Sigmoid colon (tissue), 4 donors: ENCODE measurements around the gene NEDD9.

Experiments used
- CTCF ChIP-seq, 4 experiments: fragments of 450-650 bp in 3 of 4; fragments of 200-600 bp in 1 of 4; IDR thresholded peaks; one replicate each; pipeline ENCODE4 v1.5.1; 2016 to 2019; ENCODE audit warnings: antibody characterized with exemption in 4 of 4, mild to moderate bottlenecking in 3 of 4, moderate library complexity in 2 of 4
- POLR2A ChIP-seq, 2 donors: fragments of 450-650 bp; IDR thresholded peaks; one replicate each; pipeline ENCODE4 v1.6.1; 2016; ENCODE audit warnings: antibody characterized with exemption in 2 of 2, mild to moderate bottlenecking in 2 of 2, moderate library complexity in 2 of 2
- POLR2AphosphoS5 ChIP-seq, 4 donors: sonication (generic); formaldehyde crosslinking; IDR thresholded peaks; one replicate each; pipeline ENCODE4 v1.6.1; 2017; ENCODE audit warnings: antibody characterized with exemption in 4 of 4

DNA sequence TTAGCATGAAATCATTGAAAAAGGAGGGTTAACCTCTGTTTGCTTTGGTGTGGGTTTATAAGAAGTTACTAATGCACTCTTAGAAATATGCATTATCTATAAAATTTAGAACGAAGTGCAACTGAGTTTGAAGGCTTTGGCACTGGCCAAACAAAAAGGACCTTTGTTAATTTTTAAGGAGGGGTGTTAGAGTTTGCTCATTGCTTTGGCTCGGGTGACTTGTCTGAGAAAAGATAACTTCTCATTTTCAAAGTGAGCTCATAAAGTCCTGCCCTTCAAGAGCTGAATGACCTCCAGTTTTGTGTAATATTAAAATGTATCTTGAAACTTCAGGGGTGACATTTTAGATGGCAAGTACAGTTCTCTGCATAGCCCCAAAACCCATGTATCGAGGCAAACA, 25.9 kb downstream of the NEDD9 start:
- no peak for TF ChIP-seq POLR2A (IDR thresholded peaks at IDR 0.05)
- no peak for TF ChIP-seq CTCF (IDR thresholded peaks at IDR 0.05)
- no peak for TF ChIP-seq POLR2AphosphoS5 (IDR thresholded peaks at IDR 0.05)
